ENCODE results near the gene MAP3K12.
"Not testable (repeated sequence)": the region's sequence is repeated elsewhere in the genome, so short reads cannot be mapped to it uniquely, and the experiment has no call there.

MAP3K12 gene

GRCh38 chr12:53465679-53466078 lies 33.6 kb downstream of the MAP3K12 start:
- DNase-seq: no peak

DNA sequence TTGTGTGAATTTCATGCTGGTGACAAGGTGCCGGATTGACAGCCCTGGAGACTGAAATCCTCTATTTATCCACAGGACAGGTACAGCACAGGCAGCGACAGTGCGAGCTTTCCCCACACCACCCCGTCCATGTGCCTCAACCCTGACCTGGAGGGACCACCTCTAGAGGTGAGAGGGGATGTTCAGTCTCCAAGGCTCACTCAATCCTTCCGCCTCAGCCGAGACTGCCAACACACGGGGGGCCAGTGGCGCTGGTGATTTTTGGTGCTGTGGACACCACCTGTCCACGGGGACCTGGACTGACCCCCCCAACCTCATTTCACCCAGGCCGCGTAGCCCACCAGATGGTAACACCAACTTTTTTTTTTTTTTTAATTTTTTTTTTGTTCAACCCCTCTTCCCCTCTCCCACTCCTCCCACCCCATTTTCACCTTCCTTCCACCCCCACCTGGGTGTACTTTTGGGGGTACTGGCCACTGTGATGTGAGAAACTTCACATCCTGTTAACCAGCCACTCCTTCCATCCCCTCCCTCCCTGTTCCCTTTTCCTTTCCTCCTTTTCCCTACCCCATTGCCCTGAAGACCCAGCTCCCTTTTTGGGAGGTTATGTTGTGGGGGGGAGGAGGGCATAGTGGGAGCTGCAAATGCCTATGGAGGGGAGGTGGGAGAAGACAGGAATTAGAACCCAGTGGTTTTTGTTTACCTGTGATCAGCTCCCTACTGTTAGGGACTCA lies 34.4 kb downstream of the MAP3K12 start:
- DNase-seq: no peak

GRCh38 chr12:53463802-53464560 lies 35.3 kb downstream of the MAP3K12 start:
- no peak for DNase-seq

- DNase-seq: no peak
Measured at GRCh38 chr12:53462935-53463334, 36.3 kb downstream of the MAP3K12 start.

DNA sequence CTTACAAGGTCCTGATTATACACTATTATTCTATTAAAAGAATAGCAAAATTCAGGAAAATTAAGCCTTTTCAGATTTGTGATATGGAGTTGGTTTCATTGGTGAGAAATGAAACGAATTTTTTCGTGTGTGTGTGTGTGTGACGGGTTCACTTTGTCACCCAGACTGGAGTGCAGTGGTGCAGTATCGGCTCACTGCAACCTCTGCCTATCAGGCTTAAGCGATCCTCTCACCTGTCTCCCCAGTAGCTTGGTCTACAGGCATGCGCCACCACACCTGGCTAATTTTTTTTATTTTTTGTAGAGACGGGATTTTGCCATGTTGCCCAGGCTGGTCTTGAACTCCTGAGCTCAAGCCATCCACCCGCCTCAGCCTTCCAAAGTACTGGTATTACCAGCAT lies 37.7 kb downstream of the MAP3K12 start:
- DNase-seq: no peak

DNA sequence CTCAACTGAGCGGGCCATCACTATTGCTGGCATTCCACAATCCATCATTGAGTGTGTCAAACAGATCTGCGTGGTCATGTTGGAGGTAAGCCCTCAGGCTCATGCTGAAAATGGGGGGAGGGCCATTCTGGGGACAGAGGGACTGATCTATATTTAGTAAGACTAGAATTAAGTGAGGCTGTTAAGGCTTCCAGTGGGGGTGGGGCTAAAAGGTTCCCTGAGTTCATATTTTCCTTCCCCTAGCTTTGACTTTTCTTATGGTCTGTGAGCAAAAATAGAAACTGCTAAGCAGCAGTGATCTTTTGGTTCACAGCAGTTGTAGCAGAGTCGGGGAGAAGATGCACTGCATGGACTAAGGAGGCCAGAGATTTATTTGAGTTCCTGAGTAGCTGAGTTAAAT lies 38.2 kb downstream of the MAP3K12 start:
- DNase-seq: no peak

- DNase-seq: no peak
Measured at GRCh38 chr12:53459097-53459496, 40.2 kb downstream of the MAP3K12 start.

GRCh38 chr12:53456654-53457366 lies 42.4 kb downstream of the MAP3K12 start:
- no peak for DNase-seq

DNA sequence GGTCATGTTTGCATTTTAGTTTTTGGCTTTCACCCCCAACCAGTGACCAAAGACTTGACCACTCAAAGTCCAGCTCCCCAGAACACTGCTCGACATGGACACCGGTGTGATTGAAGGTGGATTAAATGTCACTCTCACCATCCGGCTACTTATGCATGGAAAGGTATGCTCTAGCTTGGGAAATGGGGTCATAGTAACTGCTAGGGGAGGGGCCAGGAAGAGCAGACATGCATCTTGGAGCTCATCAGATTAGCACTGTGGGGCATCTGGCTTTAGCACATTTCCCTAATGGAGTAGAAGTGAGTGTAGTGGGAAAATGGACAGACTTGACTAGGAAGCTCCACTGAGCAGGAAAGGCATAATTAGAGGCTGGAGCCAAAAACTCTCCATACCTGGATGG lies 44.6 kb downstream of the MAP3K12 start:
- no peak for DNase-seq

- DNase-seq: no peak
Measured at GRCh38 chr12:53453953-53454640, 45.2 kb downstream of the MAP3K12 start.

DNA sequence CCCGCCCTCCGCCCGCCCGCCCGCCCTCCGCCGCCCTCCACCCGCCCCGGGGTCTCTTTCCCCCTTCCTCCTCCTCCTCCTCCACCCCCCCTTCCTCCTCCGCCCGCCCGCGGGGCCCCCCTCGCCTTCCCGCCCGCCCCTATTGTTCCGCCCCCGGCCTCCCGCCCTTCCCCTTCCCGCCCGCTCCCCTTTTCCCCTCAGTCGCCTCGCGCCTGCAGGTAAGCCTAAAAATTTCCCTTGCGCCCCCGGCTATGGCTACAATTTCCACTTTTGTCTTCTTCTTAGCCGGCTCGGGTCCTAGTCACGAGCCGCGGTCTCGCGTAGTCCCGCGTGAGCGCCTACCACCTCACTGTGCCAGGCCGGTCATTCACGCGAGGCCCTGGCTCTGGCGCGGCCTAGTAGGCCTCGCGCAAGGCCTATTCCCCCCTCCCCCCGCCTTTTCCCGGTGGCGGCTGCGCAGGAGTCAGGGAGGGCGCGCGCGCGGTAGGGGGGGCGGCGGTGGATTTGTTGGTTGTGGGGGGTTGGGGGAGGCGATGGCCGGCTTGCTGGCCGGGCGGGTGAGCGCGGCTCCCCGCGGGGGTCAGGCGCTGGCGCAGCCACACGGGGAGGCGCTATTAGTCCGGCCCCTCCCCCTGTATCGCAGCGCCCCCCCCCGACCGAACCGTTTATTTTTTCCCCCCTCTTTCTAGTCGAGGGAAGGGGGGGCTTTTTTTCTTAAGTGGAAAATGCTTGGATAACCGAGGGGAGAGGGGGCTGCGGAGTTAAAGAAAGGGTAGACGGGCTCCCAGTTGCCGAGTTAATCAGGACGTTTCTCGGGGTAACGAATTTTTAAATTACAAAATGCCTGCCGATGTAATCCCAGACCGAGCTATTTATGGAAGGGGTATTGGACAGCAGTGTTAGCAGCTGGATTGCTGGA lies 46.8 kb downstream of the MAP3K12 start:
- DNase-seq: peak; percentile 27 to 67

DNA sequence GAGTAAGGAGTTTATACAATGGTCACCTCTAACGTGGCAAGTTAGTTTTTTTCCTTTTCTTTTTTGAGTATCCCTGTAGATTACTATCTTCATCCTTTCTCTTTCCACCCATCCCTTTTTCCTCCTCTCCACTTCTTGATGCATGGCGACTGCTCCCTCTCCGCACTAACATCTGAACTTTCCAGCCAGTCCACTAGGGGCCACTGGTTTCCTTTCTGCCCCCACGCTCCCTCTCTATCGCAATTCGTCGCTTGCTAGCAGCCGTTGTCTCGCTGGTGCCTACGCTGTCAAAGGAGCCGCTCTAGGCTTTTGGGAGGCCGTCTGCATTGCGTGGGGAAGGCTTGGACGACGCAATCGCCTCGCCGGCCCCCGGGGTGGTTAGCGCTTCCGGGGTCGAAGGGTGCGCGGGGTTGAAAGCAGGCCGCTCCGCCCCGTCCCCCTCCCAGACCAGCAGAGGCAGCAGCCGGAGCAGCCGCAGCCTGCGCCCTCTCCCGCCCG lies 47.5 kb downstream of the MAP3K12 start, which contains the start of gene PCBP2:
TSS of gene PCBP2 (plus strand) at position 442 of the 498 bp plus-strand sequence. CDS start 2,699 bp downstream, outside the sequence.
- peak; percentile 99 for DNase-seq

GRCh38 chr12:53450936-53451335 lies 48.3 kb downstream of the MAP3K12 start:
- no peak for DNase-seq

DNA sequence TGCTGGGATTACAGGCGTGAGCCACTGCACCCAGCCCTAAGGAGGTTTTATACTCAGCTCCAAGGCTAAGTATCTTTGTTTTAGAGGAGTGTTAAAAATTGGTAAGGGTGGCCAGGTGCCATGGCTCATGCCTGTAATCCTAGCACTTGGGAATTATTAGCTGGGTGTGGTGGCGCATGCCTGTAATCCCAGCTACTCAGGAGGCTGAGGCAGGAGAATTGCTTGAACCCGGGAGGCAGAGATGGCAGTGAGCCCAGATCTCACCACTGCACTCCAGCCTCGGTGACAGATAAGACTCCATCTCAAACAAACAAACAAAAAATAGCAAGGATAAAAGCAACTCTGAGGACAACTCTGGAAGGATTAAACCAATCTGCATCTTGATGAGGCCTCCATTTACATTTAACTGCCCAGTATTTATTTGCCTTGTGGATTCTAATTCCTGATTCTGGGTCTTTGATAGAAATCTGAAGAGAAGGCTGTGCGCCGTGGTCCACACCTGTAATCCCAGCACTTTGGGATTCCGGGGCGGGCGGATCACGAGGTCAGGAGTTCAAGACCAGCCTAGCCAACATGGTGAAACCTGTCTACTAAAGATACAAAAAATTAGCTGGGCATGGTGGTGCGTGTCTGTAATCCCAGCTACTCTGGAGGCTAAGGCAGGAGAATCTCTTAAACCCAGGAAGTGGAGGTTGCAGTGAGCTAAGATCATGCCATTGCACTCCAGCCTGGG lies 54.5 kb downstream of the MAP3K12 start:
- not testable (repeated sequence) for DNase-seq

DNA sequence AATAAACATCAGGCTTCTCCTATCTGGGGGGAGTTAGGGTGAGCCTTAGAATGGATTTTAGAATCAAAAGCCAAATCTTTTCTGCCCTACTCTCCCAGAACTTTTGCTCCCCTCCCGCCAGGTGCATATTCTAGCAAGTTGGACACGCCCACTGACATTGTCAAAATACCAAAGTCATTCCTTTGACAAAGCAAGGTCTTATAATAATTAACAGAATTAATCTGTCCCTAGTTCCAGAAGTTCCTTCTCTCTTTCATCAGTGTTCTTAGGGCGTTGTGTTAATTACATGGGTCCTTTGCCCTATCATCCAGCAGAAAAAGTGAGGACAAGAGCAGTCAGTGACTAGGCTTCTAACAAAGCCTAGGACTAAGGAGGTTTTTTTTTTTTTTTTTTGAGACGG lies 55.3 kb downstream of the MAP3K12 start:
- DNase-seq: no peak

GRCh38 chr12:53441040-53441833 lies 58.0 kb downstream of the MAP3K12 start, which contains the start of gene PRR13:
PRR13 (plus strand) TSS chr12:53441734; CDS start chr12:53442715, 981 bp downstream.
- DNase-seq: peak; percentile 99

DNA sequence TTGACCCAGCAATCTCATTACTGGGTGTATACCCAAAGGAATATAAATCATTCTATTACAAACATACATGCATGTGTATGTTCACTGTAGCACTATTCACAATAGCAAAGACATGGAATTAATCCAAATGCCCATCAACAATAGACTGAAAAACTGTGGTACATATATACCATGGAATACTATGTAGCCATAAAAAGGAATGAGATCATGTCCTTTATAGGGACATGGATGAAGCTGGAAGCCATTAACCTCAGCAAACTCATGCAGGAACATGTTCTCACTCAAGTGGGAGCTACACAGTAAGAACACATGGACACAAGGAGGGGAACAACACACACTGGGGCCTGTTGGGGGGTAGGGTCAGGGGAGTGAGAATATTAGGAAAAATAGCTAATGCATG lies 59.7 kb downstream of the MAP3K12 start:
- DNase-seq: not testable (repeated sequence)

GRCh38 chr12:53435326-53435725 lies 63.9 kb downstream of the MAP3K12 start:
- DNase-seq: not testable (repeated sequence)

DNA sequence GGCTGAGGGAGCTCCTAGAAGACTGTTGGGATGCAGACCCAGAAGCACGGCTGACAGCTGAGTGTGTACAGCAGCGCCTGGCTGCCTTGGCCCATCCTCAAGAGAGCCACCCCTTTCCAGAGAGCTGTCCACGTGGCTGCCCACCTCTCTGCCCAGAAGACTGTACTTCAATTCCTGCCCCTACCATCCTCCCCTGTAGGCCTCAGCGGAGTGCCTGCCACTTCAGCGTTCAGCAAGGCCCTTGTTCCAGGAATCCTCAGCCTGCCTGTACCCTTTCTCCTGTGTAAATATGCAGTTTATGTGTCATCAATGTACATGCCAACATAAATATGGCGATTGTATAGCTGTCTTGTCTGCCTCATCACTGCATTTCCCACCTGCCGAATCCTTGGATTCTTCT lies 68.1 kb downstream of the MAP3K12 start:
- peak; percentile 23 to 38 for DNase-seq

- DNase-seq: no peak
Measured at GRCh38 chr12:53430116-53430515, 69.1 kb downstream of the MAP3K12 start.
